SK-N-SH (cell line): ENCODE results near the gene USP36. TPM values are rescaled to one million over a fixed set of nuclear protein-coding genes. Genes with fewer than 3 reads are reported as not detected.

ENCODE experiments used
- CTCF ChIA-PET: fragments of 300-600, 350-600 bp; formaldehyde crosslinking; extraction: SDS; loops from one replicate; lab custom pipeline; 2021; lab: Yijun Ruan, JAX
- POLR2A ChIA-PET: fragments of 350-600 bp; sonication (Branson Sonifier 250); formaldehyde crosslinking; extraction: SDS; loops from one replicate; lab custom pipeline; 2020; ENCODE audit warnings: antibody characterized with exemption, inconsistent platforms; lab: Yijun Ruan, JAX
- DNase-seq: peaks from one replicate; pipeline ENCODE4 v3.0.0; 2012
- H2AFZ ChIP-seq: fragments of 200-600 bp; sonication (generic); 2 replicates; pipeline ENCODE4 v1.8.1; 2016; ENCODE audit warnings: antibody characterized with exemption, mild to moderate bottlenecking, low read depth
- H3F3A ChIP-seq: fragments of 200-600 bp; sonication (generic); replicated peaks from 2 replicates; pipeline ENCODE3; 2016; ENCODE audit warnings: antibody characterized with exemption, mild to moderate bottlenecking; ENCODE audit not compliant: insufficient read depth
- H3K27ac ChIP-seq, 2 experiments: fragments of 200-500 bp in 1 of 2; fragments of 200-600 bp in 1 of 2; sonication (Bioruptor generic) in 1 of 2; sonication (generic), shearing (Covaris generic) in 1 of 2; 2 replicates each; pipeline versions ENCODE4 v1.5.1 to v1.6.1; 2014 to 2016; ENCODE audit warnings: low read depth in 2 of 2, inconsistent platforms in 1 of 2, low read length in 1 of 2, mild to moderate bottlenecking in 1 of 2, mixed read lengths in 1 of 2
- H3K27me3 ChIP-seq: fragments of 200-600 bp; sonication (generic), shearing (Covaris generic); 2 replicates; pipeline ENCODE4 v1.6.1; 2016; ENCODE audit warnings: mixed run types; ENCODE audit not compliant: insufficient read depth
- H3K36me3 ChIP-seq, 2 experiments: fragments of 200-500 bp in 1 of 2; fragments of 200-600 bp in 1 of 2; sonication (Bioruptor generic) in 1 of 2; sonication (generic) in 1 of 2; replicated peaks in 1 of 2; 2 replicates each; pipeline versions ENCODE3 to v1.5.1; 2014 to 2016; ENCODE audit warnings: low read length in 1 of 2, mild to moderate bottlenecking in 1 of 2; ENCODE audit not compliant: insufficient read depth in 2 of 2, control insufficient read depth in 1 of 2
- H3K4me1 ChIP-seq, 2 experiments: fragments of 200-500 bp in 1 of 2; fragments of 200-600 bp in 1 of 2; sonication (Bioruptor generic) in 1 of 2; sonication (generic), shearing (Covaris generic) in 1 of 2; 2 replicates each; pipeline versions ENCODE4 v1.5.1 to v1.6.1; 2014 to 2016; ENCODE audit warnings: low read depth in 1 of 2, low read length in 1 of 2, mixed run types in 1 of 2; ENCODE audit not compliant: insufficient read depth in 2 of 2, control insufficient read depth in 1 of 2
- H3K4me2 ChIP-seq: fragments of 200-600 bp; sonication (generic), shearing (Covaris generic); 2 replicates; pipeline ENCODE4 v1.6.1; 2017; ENCODE audit warnings: mixed run types
- H3K4me3 ChIP-seq, 2 experiments: fragments of 200-500 bp in 1 of 2; fragments of 200-600 bp in 1 of 2; sonication (Bioruptor generic) in 1 of 2; sonication (generic), shearing (Covaris generic) in 1 of 2; 2 replicates each; pipeline versions ENCODE4 v1.5.1 to v1.8.1; 2014 to 2016; ENCODE audit warnings: low read depth in 2 of 2, inconsistent platforms in 1 of 2, low read length in 1 of 2, mild to moderate bottlenecking in 1 of 2, mixed read lengths in 1 of 2, moderate library complexity in 1 of 2
- H3K79me2 ChIP-seq: fragments of 200-600 bp; sonication (generic); 2 replicates; pipeline ENCODE4 v1.8.1; 2017; ENCODE audit warnings: mild to moderate bottlenecking; ENCODE audit not compliant: insufficient read depth
- H3K9ac ChIP-seq: fragments of 200-600 bp; sonication (generic); 2 replicates; pipeline ENCODE4 v1.6.1; 2017; ENCODE audit warnings: mixed run types
- H3K9me2 ChIP-seq: fragments of 200-600 bp; sonication (generic); 2 replicates; pipeline ENCODE4 v1.6.1; 2017; ENCODE audit warnings: mixed run types
- H3K9me3 ChIP-seq: fragments of 200-600 bp; sonication (generic); 2 replicates; pipeline ENCODE4 v1.6.1; 2017; ENCODE audit warnings: mixed run types, mild to moderate bottlenecking, moderate library complexity
- H4K20me1 ChIP-seq: fragments of 200-600 bp; sonication (generic); 2 replicates; pipeline ENCODE4 v1.6.1; 2017; ENCODE audit warnings: mild to moderate bottlenecking, mixed run types; ENCODE audit not compliant: insufficient read depth
- CHD2 ChIP-seq: fragments of 150-350 bp; IDR thresholded peaks from 2 replicates; pipeline ENCODE4 v1.6.1; 2018; ENCODE audit warnings: low read length; ENCODE audit not compliant: partially characterized antibody
- ELF1 ChIP-seq: IDR thresholded peaks from 2 replicates; pipeline ENCODE4 v1.4.0; 2012
- EZH2phosphoT487 ChIP-seq: fragments of 200-600 bp; sonication (generic); IDR thresholded peaks from 2 replicates; pipeline ENCODE4 v1.6.1; 2017; ENCODE audit warnings: low read depth, mixed run types, mild to moderate bottlenecking, antibody characterized with exemption, moderate library complexity, borderline replicate concordance
- FOSL2 ChIP-seq: IDR thresholded peaks from 2 replicates; pipeline ENCODE4 v1.4.0; 2012; ENCODE audit warnings: low read depth, mild to moderate bottlenecking, moderate library complexity, borderline replicate concordance
- FOXJ3 ChIP-seq: sonication (generic); formaldehyde crosslinking; IDR thresholded peaks from 2 replicates; pipeline ENCODE4 v1.5.1; 2020; ENCODE audit warnings: mild to moderate bottlenecking, missing genetic modification reagents
- GABPA ChIP-seq: IDR thresholded peaks from 2 replicates; pipeline ENCODE4 v1.4.0; 2012; ENCODE audit warnings: low read depth, mild to moderate bottlenecking
- IRF3 ChIP-seq: fragments of 150-350 bp; IDR thresholded peaks from 2 replicates; pipeline ENCODE4 v1.6.1; 2016; ENCODE audit warnings: mild to moderate bottlenecking, low read depth, low read length
- MAX ChIP-seq: IDR thresholded peaks from 2 replicates; pipeline ENCODE4 v1.4.0; 2012; ENCODE audit warnings: low read depth
- MEF2A ChIP-seq: IDR thresholded peaks from 2 replicates; pipeline ENCODE4 v1.4.0; 2012; ENCODE audit warnings: low read depth, borderline replicate concordance
- MXI1 ChIP-seq: IDR thresholded peaks from 2 replicates; pipeline ENCODE4 v1.6.1; 2012; ENCODE audit warnings: mild to moderate bottlenecking, low read depth, low read length, improper control_type of control experiment
- NRF1 ChIP-seq: IDR thresholded peaks from 2 replicates; pipeline ENCODE4 v1.6.1; 2012; ENCODE audit warnings: low read depth, mild to moderate bottlenecking, low read length
- PBX3 ChIP-seq: IDR thresholded peaks from 2 replicates; pipeline ENCODE4; 2012
- POLR2AphosphoS5 ChIP-seq: IDR thresholded peaks from 2 replicates; pipeline ENCODE4 v1.6.1; 2012; ENCODE audit warnings: low read depth, low read length
- RCOR1 ChIP-seq: fragments of 150-350 bp; IDR thresholded peaks from 2 replicates; pipeline ENCODE4 v1.6.1; 2017; ENCODE audit warnings: antibody characterized with exemption, low read length
- REST ChIP-seq: IDR thresholded peaks from 2 replicates; pipeline ENCODE4 v1.6.1; 2012; ENCODE audit warnings: mild to moderate bottlenecking, low read depth, low read length, moderate library complexity
- RFX5 ChIP-seq: IDR thresholded peaks from 2 replicates; pipeline ENCODE4 v1.6.1; 2012; ENCODE audit warnings: mild to moderate bottlenecking, improper control_type of control experiment, low read length
- TAF1 ChIP-seq: IDR thresholded peaks from 2 replicates; pipeline ENCODE4 v1.6.1; 2012; ENCODE audit warnings: low read depth, mild to moderate bottlenecking, low read length, moderate library complexity, borderline replicate concordance
- TCF12 ChIP-seq: IDR thresholded peaks from 2 replicates; pipeline ENCODE4 v1.4.0; 2012
- USF1 ChIP-seq: IDR thresholded peaks from 2 replicates; pipeline ENCODE4 v1.4.0; 2012; ENCODE audit warnings: low read depth, borderline replicate concordance
- YY1 ChIP-seq: IDR thresholded peaks from 2 replicates; pipeline ENCODE4 v1.4.0; 2012; ENCODE audit warnings: low read depth, mild to moderate bottlenecking
- ZBTB33 ChIP-seq: IDR thresholded peaks from 2 replicates; pipeline ENCODE4 v1.4.0; 2012; ENCODE audit warnings: low read depth, borderline replicate concordance
- WGBS: methylation state at CpG from one replicate; pipeline ENCODE4 v1.1.6; 2017; ENCODE audit warnings: low lambda C conversion rate; 5-methylcytosine and 5-hydroxymethylcytosine counted together
- polyA plus RNA-seq, 3 experiments: library from polyadenylated mRNA; depleted of rRNA; stranded (reverse); fragments of >200 nt; gene quantifications; 2 replicates each; pipeline ENCODE4 v1.2.3, GENCODE V29; 2012

USP36 gene
- 34.6 and 41.2 TPM in 2 replicates for polyA plus RNA-seq (2012; rRNA removed)
- 22.5 and 26.9 TPM in 2 replicates for polyA plus RNA-seq (2012; cell fraction: cytosol; rRNA removed)
- 163 and 178 TPM in 2 replicates for polyA plus RNA-seq (2012; cell fraction: nucleus; rRNA removed)

GRCh38 chr17:78840780-78841611 is at the start of gene USP36:
Gene USP36 (minus strand): TSS chr17:78840814. CDS start chr17:78836363, 4,451 bp downstream.
- peaks cover 15 to 22% of the 10 kb centered on the region in 2 experiments for H3K36me3 ChIP-seq
- peaks cover 27% of the 10 kb centered on the region for H4K20me1 ChIP-seq
- peak; percentile 100 for DNase-seq
- H3K4me1 ChIP-seq: peaks cover 14 to 26% of the 10 kb centered on the region in 2 experiments; a peak in 3 of 4 replicates
- 1% methylated on average over 38 of the region's 74 CpGs for WGBS
- POLR2A ChIA-PET: interaction anchor here (0.7 kb wide), 1 partner anchor 124 kb away, joined by 3 read pairs; no protein-coding TSS in a partner anchor
- H3K79me2 ChIP-seq: peaks cover 46% of the 10 kb centered on the region
- peak within 1 kb of the TSS; percentile 93 for H2AFZ ChIP-seq
- H3K27me3 ChIP-seq: no peaks in the 10 kb centered on the region
- H3K9me3 ChIP-seq: no peaks in the 10 kb centered on the region
- peak within 1 kb of the TSS; percentile 79 to 90 for H3K27ac ChIP-seq
- peak within 1 kb of the TSS; percentile 94 for H3K9ac ChIP-seq
- H3F3A ChIP-seq: no peaks in the 10 kb centered on the region
- H3K9me2 ChIP-seq: no peaks in the 10 kb centered on the region
- peak within 1 kb of the TSS; percentile 75 to 84 for H3K4me3 ChIP-seq
- CTCF ChIA-PET: interaction anchor here (1.0 to 4.6 kb wide), 5 partner anchors 18 to 133 kb away, joined by 3 to 25 read pairs (median 4); no protein-coding TSS in a partner anchor
- peak within 1 kb of the TSS; percentile 92 for H3K4me2 ChIP-seq
- TF ChIP-seq CHD2 (peak; percentile 79), REST (peak; percentile 2; the same call in 1 of the 2 replicates), PBX3 (peak; percentile 64; the same call in 1 of the 2 replicates), IRF3 (no peak), RFX5 (peak; percentile 71), FOXJ3 (CRISPR knock-in tag) (no peak), RCOR1 (0 out of 2 replicates have a peak, but pooled peaks have one; percentile 30), ZBTB33 (no peak), GABPA (peak; percentile 63), TAF1 (peak; percentile 78), FOSL2 (no peak), POLR2AphosphoS5 (peak; percentile 80), EZH2phosphoT487 (no peak), MXI1 (peak; percentile 99), USF1 (peak; percentile 88), ELF1 (peak; percentile 100), YY1 (peak; percentile 39; the same call in 1 of the 2 replicates), MEF2A (peak; percentile 75; the same call in 1 of the 2 replicates), MAX (peak; percentile 100), NRF1 (peak; percentile 66), TCF12 (peak; percentile 29; the same call in 1 of the 2 replicates)
